GM18499 (cell line): ENCODE results near the gene PLEKHH3.
"Not testable (repeated sequence)": the region's sequence is repeated elsewhere in the genome, so short reads cannot be mapped to it uniquely, and the experiment has no call there.

Source experiments
- ATAC-seq: cut with Tn5 transposase; IDR thresholded peaks from one replicate; pipeline ENCODE4 v1.9.1; 2021; ENCODE audit warnings: moderate number of reproducible peaks; ENCODE audit not compliant: insufficient read depth, unreplicated experiment

The PLEKHH3 gene

GRCh38 chr17:42673266-42673884, 3.4 kb downstream of the PLEKHH3 start:
- ATAC-seq = no peak

GRCh38 chr17:42672038-42672437, 4.8 kb downstream of the PLEKHH3 start:
- no peak for ATAC-seq

DNA sequence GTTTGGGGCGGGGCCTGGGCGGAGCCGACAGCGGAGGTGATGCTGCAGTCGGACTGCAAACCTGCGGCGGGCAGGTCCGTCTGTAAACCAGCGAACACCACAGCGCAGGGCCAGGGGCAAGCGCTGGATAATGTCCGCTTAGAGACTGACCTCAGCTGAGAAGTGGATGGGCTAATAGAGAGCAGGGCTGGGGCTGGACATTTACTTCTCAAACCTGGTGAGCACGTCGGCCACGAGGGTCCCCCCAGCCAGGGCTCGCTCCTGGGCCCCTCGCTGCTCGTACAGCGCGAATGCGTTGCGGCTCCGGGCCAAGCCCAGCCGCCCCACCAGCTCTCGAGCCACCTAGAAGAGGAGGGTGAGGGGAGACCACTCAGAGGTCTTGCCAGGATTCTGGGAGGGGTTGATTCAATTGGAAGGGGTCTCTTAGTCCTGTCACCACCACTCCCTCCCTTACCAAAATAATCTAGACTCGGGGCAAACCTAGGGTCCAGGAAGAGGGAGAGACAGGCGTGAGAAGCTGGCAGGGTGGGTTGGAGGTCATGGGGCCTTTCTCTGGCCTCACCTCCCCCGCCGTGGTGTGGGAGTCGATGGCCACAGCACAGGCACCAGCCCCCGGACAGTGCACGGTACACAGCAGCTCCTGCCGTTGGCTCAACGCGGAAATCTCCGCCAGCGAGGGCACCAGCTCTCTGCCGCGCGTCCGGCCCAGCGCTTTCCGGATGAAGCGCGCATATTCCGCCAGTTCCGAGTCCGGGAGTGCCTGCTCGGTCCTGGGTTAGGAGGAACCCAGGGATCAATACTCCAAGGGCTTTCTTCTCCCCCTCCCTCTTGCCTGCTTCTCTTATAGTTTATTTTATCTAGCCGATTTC, 5.8 kb downstream of the PLEKHH3 start:
- ATAC-seq = no peak

DNA sequence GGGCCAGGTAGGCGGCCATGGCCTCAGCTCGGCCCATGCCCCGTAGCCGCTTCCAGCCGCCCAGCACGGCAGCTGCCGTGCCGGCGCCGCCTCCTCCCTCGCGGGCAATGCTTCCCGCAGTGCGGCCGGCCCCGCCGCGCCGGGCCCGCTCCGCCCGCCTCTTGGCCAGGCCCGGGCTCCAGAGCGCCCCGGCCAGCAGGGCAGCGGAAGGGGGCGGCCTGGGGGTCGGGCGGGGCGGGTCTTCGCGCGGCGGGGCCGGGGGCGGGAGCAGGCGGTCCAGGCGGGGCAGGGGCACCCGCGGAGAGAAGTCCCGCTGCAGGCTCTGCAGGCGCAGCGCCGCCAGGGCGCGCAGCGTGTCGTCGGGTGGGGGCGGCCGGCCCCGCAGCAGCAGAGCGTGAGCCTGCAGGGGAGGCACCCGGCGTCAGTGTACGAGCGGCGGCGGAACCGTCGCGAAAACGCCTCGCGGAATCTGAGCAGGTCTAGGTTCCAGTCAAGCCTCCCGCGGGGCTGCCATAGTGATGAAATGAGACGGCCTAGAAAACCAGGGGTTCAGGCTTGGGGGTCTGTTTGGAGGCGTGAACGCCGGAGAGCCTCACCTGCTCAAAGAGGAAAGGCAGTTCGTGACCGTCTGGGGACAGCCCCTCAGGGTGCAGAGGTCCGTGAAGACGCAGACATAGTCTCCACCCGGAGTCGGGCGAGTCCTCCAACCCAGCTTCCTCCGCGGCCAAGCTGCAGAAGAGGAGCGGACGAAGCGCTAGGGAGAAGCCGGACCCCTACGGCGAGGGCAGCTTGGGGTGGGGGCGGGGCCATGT, 6.6 kb downstream of the PLEKHH3 start:
- no peak for ATAC-seq

GRCh38 chr17:42669705-42669976, 7.2 kb downstream of the PLEKHH3 start:
- ATAC-seq = no peak

DNA sequence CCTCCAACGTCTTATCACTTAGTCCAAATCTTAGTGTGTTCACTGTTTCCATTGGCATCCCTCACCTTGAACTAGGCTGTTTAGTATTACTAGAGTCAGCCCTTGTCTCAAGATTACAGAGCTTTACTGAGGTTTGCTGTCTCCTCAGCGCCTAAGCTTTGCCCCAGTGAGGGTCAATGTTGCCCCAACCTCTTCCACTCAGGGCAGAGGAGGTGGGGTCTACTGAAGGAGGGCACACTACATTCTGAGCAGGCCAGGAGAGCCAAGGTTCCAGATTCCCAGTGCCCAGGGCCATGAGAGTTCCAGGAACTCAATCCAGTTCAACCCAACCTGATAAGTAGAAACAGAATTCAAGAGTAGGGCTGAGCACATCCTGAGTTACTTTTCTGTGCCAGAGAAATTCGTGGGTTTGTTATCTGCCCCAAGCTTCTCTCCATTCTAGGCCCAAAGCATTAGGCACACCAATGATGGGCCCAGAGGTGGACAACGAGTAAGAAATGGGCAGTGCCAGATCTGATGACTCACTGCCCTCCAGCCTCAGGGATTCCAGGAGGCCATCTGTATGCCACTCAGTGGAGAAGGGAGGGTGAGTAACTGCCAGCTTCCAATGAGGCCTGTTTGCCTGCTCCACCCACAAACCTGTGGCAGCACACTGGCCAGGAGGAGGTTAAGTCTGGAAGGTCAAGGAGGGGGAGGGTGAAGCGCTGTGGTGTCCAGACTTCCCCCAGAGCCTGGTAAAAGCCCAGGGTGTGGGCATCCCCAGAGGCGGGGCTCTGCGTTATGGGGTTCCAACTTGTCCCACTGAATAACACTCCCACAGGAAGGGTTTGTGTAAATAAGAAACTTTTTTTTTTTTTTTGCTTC, 9.5 kb downstream of the PLEKHH3 start:
- ATAC-seq = no peak

GRCh38 chr17:42666126-42666525, 10.7 kb downstream of the PLEKHH3 start:
- not testable (repeated sequence) for ATAC-seq

DNA sequence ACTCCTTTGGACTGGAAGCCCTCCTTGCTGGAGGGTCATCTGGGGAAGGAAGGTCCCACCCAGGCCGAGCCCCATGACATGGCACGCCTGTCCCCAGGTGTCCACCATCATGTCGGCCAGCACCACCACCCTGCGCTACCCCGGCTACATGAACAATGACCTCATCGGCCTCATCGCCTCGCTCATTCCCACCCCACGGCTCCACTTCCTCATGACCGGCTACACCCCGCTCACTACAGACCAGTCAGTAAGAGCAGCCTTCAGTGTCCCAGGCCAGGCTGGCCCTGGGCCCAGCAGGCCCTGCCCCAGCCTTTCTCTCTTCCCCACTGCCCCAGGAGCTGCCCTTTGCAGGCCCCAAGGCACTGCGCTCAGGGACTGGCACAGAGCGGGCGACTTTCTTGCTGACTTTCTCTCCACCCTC, 11.2 kb downstream of the PLEKHH3 start:
- ATAC-seq = no peak

DNA sequence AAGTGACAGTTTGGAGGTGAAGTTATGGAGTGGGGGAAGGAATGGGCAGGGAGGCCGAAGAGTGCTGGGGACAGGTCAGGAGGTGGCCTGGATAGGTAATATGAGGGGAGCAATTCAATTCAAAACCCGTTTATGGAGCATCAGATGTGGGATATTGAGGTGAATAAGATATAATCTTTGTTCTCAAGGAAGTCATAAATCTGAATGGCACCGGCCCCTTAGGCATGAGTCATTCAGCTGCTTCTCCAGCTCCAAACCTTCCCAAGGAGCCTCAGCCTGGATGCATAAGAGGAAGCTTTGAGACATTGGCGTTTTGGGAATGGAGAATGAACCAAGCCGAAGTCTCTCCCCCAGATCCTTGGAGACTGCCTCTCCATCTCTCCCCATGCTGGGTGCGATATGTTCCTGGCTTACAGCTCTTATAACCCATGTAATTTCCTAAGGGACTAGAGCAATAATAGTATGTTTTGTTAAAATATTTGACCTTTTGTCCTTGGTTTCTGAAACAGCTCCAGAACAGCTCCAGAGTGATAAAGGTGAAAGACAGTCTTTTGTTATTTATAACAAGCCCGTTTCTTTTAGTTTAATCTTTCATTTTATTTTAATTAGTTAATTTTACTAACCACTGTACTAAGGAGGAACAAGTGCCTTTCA, 16.0 kb downstream of the PLEKHH3 start:
- no peak for ATAC-seq

DNA sequence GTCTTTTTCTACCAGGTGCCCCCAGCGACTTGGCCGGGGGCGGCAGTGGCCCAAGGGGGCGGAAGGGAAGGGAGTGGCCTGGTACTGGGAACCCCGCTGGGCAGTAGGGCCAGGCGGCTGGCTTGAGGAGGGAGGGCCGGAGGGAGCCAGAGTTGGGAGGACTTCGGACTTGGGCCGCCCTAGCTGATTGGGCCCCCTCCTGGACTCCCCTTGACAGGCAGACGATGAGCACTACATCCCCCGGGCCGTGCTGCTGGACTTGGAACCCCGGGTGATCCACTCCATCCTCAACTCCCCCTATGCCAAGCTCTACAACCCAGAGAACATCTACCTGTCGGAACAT, 16.9 kb downstream of the PLEKHH3 start:
- not testable (repeated sequence) for ATAC-seq

DNA sequence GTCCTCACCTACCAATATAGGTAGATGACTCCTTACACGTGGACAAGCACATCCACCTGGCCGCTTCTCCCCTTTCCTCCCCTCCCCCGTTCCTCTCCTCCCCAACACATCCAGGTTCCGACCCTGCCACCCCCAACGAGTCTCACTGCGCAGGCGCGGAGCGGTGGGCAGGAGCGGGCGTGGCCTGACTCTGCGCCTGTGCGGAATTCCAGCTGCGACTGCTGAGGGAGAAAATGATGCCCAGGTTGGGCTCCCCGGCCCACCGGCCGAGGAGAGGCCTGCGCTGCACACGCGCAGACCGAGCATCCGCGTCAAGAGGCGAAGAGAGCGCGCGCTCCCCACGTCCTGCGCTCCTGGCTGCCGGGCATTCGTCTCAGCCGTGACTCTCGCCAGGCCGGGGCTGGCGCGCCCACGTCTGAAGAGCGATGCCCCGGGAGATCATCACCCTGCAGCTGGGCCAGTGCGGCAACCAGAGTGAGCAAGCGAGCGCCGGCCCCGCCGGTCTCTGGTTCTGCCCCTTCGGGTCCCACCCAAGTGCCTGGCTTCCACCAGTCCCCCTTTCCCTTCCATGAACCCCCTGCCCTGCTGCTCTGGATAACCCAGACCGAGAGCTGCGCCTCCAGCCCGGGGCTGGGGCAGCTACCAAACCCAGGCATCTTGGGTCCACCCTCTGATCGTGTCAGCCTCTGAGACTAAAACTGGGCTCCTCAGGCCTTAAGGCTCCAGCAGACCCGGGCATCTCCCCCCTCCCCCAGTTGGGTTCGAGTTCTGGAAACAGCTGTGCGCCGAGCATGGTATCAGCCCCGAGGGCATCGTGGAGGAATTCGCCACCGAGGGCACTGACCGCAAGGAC, 17.5 kb downstream of the PLEKHH3 start, which contains the start of gene TUBG2:
Gene TUBG2 (plus strand): TSS at position 206 of the 853 bp plus-strand sequence. CDS start 220 bp downstream, at position 426.
- ATAC-seq = no peak

GRCh38 chr17:42657824-42658588, 18.8 kb downstream of the PLEKHH3 start:
- no peak for ATAC-seq

DNA sequence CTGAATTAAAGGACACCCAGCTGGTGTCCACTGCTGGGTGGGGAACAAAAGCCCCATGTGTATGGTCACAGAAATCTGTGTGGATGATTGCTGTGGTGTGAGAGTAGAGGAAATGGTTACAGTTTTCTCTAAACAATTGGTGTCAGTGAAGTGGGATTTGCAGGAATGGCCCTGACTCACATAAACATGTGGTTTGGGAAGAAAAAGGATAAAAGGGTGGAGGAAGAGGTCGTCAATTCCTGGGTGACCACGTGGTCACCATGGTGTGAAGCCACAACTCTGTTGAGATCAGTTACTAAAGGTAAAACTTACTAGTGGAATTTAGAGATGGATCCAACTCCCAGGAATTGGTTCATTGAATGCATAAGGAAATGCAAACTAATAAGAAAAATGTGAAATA, 21.3 kb downstream of the PLEKHH3 start:
- no peak for ATAC-seq

- no peak for ATAC-seq
These were observed 23.3 kb downstream of the PLEKHH3 start for GRCh38 chr17:42653179-42654124.

DNA sequence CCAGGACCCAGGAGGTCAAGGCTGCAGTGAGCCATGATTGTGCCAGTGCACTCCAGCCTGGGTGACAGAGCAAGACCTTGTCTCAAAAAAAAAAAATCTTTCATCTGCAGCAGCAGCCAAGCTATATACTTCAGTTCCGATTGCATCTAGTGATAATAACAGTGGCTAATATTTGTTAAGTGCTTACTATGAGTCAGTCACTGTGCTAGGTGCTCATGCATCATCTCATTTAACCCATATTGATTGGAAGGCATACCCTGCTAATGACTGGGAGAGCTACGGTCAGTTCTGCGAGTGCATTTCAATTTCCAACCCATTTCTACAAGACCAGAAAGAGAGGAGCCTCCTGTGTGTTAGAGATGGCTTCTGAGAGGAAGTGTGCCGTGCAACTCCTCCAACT, 25.4 kb downstream of the PLEKHH3 start:
- no peak for ATAC-seq

GRCh38 chr17:42647778-42648177, 29.0 kb downstream of the PLEKHH3 start:
- no peak for ATAC-seq

- no peak for ATAC-seq
These were observed 34.5 kb downstream of the PLEKHH3 start for GRCh38 chr17:42642336-42642735.
